H1 (cell line): ENCODE data around the gene ZNF565. TPM values are rescaled to one million over a fixed set of nuclear protein-coding genes. Genes with fewer than 3 reads are reported as not detected.
A peak's percentile ranks its signal among the peaks of the same experiment; 100 is the strongest.

Experiments used
- ATF2 ChIP-seq: IDR thresholded peaks from 2 replicates; pipeline ENCODE4 v1.6.1; 2012; ENCODE audit warnings: low read length, inconsistent platforms
- ATF3 ChIP-seq: IDR thresholded peaks from 2 replicates; pipeline ENCODE4 v1.6.1; 2011; ENCODE audit warnings: low read depth, mild to moderate bottlenecking, low read length; ENCODE audit not compliant: insufficient read depth
- BCL11A ChIP-seq, 2 experiments: IDR thresholded peaks; one replicate each; pipeline ENCODE4 v1.6.1; 2011; ENCODE audit warnings: low read depth in 2 of 2, low read length in 2 of 2, mild to moderate bottlenecking in 2 of 2
- CEBPB ChIP-seq: IDR thresholded peaks from 2 replicates; pipeline ENCODE4 v1.6.1; 2012; ENCODE audit warnings: low read depth, low read length
- CHD2 ChIP-seq: IDR thresholded peaks from 2 replicates; pipeline ENCODE4 v1.6.1; 2012; ENCODE audit warnings: low read length, improper control_type of control experiment
- CREB1 ChIP-seq: IDR thresholded peaks from 2 replicates; pipeline ENCODE4 v1.6.1; 2012; ENCODE audit warnings: inconsistent platforms
- E2F6 ChIP-seq: IDR thresholded peaks from 2 replicates; pipeline ENCODE4 v1.6.1; 2012; ENCODE audit warnings: inconsistent platforms
- EGR1 ChIP-seq: IDR thresholded peaks from 2 replicates; pipeline ENCODE4 v1.6.1; 2011; ENCODE audit warnings: low read depth, low read length, borderline replicate concordance
- EP300 ChIP-seq, 2 experiments: IDR thresholded peaks; 1 replicate in 1 of 2; 2 replicates in 1 of 2; pipeline ENCODE4 v1.6.1; 2011 to 2012; ENCODE audit warnings: low read depth in 2 of 2, low read length in 2 of 2, mild to moderate bottlenecking in 2 of 2, borderline replicate concordance in 1 of 2, inconsistent platforms in 1 of 2, moderate library complexity in 1 of 2
- FOSL1 ChIP-seq: IDR thresholded peaks from 2 replicates; pipeline ENCODE4 v1.6.1; 2011; ENCODE audit warnings: mild to moderate bottlenecking, low read depth, low read length, moderate library complexity; ENCODE audit not compliant: insufficient read depth
- HDAC6 ChIP-seq: IDR thresholded peaks from one replicate; pipeline ENCODE4 v1.7.1; 2012; ENCODE audit warnings: low read depth, mild to moderate bottlenecking, inconsistent platforms, low read length, moderate library complexity
- JUN ChIP-seq: IDR thresholded peaks from 2 replicates; pipeline ENCODE4 v1.6.1; 2011; ENCODE audit warnings: low read depth, mild to moderate bottlenecking, improper control_type of control experiment, low read length
- KDM1A ChIP-seq: fragments of 200-600, 300-600 bp; sonication (generic); IDR thresholded peaks from 2 replicates; pipeline ENCODE4 v1.7.1; 2016; ENCODE audit warnings: mild to moderate bottlenecking, low read length, borderline replicate concordance
- NRF1 ChIP-seq: IDR thresholded peaks from 2 replicates; pipeline ENCODE4 v1.6.1; 2011; ENCODE audit warnings: mild to moderate bottlenecking, low read depth, low read length, improper control_type of control experiment
- SIX5 ChIP-seq: IDR thresholded peaks from 2 replicates; pipeline ENCODE4 v1.6.1; 2011; ENCODE audit warnings: mild to moderate bottlenecking, low read depth, low read length
- TAF1 ChIP-seq: IDR thresholded peaks from 2 replicates; pipeline ENCODE4 v1.6.1; 2011; ENCODE audit warnings: mild to moderate bottlenecking, low read depth, low read length
- TBP ChIP-seq: IDR thresholded peaks from 2 replicates; pipeline ENCODE4 v1.6.1; 2011; ENCODE audit warnings: low read depth, low read length, improper control_type of control experiment
- TCF12 ChIP-seq: IDR thresholded peaks from 2 replicates; pipeline ENCODE4 v1.6.1; 2011; ENCODE audit warnings: low read depth, mild to moderate bottlenecking, low read length
- polyA plus RNA-seq, 7 experiments: library from polyadenylated mRNA; depleted of rRNA in 3 of 7; stranded (reverse) in 5 of 7; unstranded in 2 of 7; fragments of >200 nt in 5 of 7; fragments of 200-250 nt in 2 of 7; gene quantifications; 1 replicate in 5 of 7; 2 replicates in 1 of 7; 4 replicates in 1 of 7; pipeline versions ENCODE4 v1.2.1 to v1.2.3, GENCODE V29; 2011 to 2013; ENCODE audit warnings: missing spikeins in 2 of 7, mixed read lengths in 2 of 7
- total RNA-seq: library from RNA; stranded (reverse); fragmentation: NEBNext Ultra II Directional; extraction: Animal tissue kit (Norgen Biotek cat#: 25700); gene quantifications from 2 replicates; pipeline ENCODE4 v1.2.1, GENCODE V29; 2021

ZNF565 gene
- total and polyA plus RNA-seq, 2 of the 8 experiments (the other 6 are each of a cell fraction or from before 2014, with no cell fraction given) = 0.89 to 3.1 TPM

GRCh38 chr19:36139473-36140303 is 74.8 kb downstream of the ZNF565 start, which contains the start of gene CAPNS1 (continued):
- TF ChIP-seq BCL11A (IDR thresholded peaks at IDR 0.05; ENCODE audit: low read depth in 2 of 2, low read length in 2 of 2) (no peak), ATF3 (peak; percentile 49; the same call in 1 of the 2 replicates), NRF1 (peak; percentile 84), HDAC6 (no peak), SIX5 (no peak), E2F6 (no peak), TAF1 (peak; percentile 67), FOSL1 (peak; percentile 99), JUN (peak; percentile 26; the same call in 1 of the 2 replicates), TBP (no peak), EP300 (IDR thresholded peaks at IDR 0.05; ENCODE audit: borderline replicate concordance in 1 of 2, low read depth in 2 of 2, low read length in 2 of 2) (peak in 1 of 2 experiments; percentile 16; a peak in 1 of 3 replicates), KDM1A (peak; percentile 28; the same call in 1 of the 2 replicates), ATF2 (no peak), TCF12 (no peak), CREB1 (peak; percentile 77), CHD2 (no peak; the same call in 1 of the 2 replicates), CEBPB (no peak), EGR1 (peak; percentile 65)
